Upper lobe of left lung (tissue), 4 donors: ENCODE results near the gene MAPK7.

Experiments used
- CTCF ChIP-seq, 6 experiments: fragments of 450-650 bp in 4 of 6; fragments of 200-600 bp in 2 of 6; sonication (generic) in 2 of 6; IDR thresholded peaks; one replicate each; pipeline ENCODE4 v1.5.1; 2016 to 2019; ENCODE audit warnings: antibody characterized with exemption in 6 of 6
- EP300 ChIP-seq, 4 donors: sonication (generic); formaldehyde crosslinking; IDR thresholded peaks; one replicate each; pipeline ENCODE4 v1.5.1; 2017; ENCODE audit warnings: antibody characterized with exemption in 4 of 4, control low read depth in 2 of 4
- POLR2A ChIP-seq, 4 donors: fragments of 450-650 bp; IDR thresholded peaks; one replicate each; pipeline ENCODE4 v1.5.1; 2016 to 2017; ENCODE audit warnings: antibody characterized with exemption in 4 of 4, mild to moderate bottlenecking in 2 of 4
- POLR2AphosphoS5 ChIP-seq, 2 donors: sonication (generic); formaldehyde crosslinking; IDR thresholded peaks; one replicate each; pipeline ENCODE4 v1.5.1; 2017; ENCODE audit warnings: antibody characterized with exemption in 2 of 2

- TF ChIP-seq EP300 (IDR thresholded peaks at IDR 0.05) (no peak), POLR2A (IDR thresholded peaks at IDR 0.05) (no peak), CTCF (IDR thresholded peaks at IDR 0.05) (no peak), POLR2AphosphoS5 (IDR thresholded peaks at IDR 0.05) (no peak)
Measured at GRCh38 chr17:19404264-19404663, 26.0 kb downstream of the MAPK7 start.
